ENCODE data around the gene ATOH8.

ATOH8 gene

DNA sequence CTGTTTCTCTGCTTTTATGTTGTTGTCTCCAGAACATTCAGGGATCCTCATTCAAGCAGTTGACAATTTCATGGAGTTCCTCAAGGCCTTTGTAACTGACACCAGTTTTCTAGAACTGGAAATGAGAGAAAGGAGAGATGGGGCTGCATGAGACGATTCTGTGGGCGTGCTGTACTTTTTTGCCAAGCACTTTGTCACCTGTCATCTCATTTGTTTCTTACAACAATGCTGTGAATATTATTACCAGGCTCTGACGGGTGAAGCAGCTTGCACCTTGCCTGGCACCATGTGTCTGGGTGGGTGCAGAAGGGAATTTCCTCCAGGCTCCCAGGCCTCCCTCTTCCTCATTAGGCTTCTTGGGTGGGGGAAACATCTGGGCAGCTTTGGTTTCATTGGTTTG, 22.2 kb upstream of the ATOH8 start:
- Histone ChIP-seq H3K27ac (ENCODE audit: low read depth, low read length) (no peak overlapping the region), H3K18ac (ENCODE audit: low read length) (no peak overlapping the region)

DNA sequence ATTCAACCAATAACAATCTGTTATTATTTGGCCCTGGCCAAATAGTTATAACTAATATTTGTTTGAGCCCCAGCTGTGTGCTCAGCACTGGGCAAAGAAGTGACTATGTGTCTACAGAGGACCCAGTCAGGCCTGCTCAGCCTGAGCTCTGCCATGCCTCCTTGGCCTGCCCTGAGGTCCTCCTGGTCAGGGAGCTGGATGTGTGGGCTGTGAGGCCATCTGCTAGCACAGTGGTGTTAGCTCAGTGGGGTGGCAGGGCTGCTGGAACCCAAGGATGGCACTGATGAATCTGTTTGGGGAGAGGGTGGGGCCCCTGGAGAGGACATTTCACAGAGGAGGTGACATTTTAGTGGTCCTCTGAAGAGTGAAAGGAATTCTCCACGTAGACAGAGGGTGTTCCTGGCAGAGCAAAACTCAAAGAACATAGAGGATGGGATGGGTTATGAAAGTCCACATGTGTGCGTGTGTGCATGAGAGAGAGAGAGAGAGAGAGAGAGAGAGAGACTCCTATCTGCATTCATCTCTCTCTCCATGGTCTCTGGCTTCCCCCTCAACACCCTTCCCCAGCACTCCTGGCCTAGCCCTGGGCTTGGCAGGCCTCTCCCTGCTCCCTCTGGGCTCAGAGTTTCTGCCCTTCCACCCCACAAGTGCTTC, 21.2 kb upstream of the ATOH8 start:
- no peak overlapping the region for H3K4ac ChIP-seq (ENCODE audit: low read depth, low read length)

More for the DNA sequence above, 22.2 kb upstream of the ATOH8 start:
- DNase-seq: no peak
- WGBS (ENCODE audit: extremely low coverage, insufficient coverage, insufficient read length): no CpG with 5 or more reads among the region's 3 CpGs
- Histone ChIP-seq H3K79me1 (ENCODE audit: low read length) (no peaks in the 10 kb centered on the region), H3K9me3 (ENCODE audit: insufficient read depth, low read depth, low read length) (no peaks in the 10 kb centered on the region), H3K9ac (ENCODE audit: low read length) (no peak overlapping the region), H3K4me3 (ENCODE audit: low read depth, low read length) (no peak overlapping the region), H3K4ac (ENCODE audit: low read depth, low read length) (no peak overlapping the region), H2BK120ac (ENCODE audit: insufficient read depth, low read length, poor library complexity) (no peak overlapping the region), H3K36me3 (ENCODE audit: control insufficient read depth in 1 of 2, insufficient read depth in 2 of 2, low read length in 2 of 2) (no peaks in the 10 kb centered on the region), H2BK5ac (ENCODE audit: low read depth, low read length, poor library complexity) (no peak overlapping the region), H3K79me2 (ENCODE audit: control insufficient read depth, insufficient read depth, low read length, poor library complexity) (no peaks in the 10 kb centered on the region), H3K14ac (ENCODE audit: low read length) (no peak overlapping the region), H3K27me3 (ENCODE audit: insufficient read depth, low read length) (no peaks in the 10 kb centered on the region), H4K91ac (ENCODE audit: low read depth, low read length) (no peak overlapping the region), H3K4me1 (ENCODE audit: control insufficient read depth in 1 of 2, insufficient read depth in 2 of 2, low read length in 2 of 2) (no peaks in the 10 kb centered on the region), H3K4me2 (ENCODE audit: low read length) (no peak overlapping the region), H2AFZ (ENCODE audit: insufficient read depth, low read length, poor library complexity) (no peak overlapping the region), H4K8ac (ENCODE audit: low read depth, low read length) (no peak overlapping the region), H3K23ac (ENCODE audit: low read length) (no peak overlapping the region), H2AK5ac (ENCODE audit: low read length) (no peak overlapping the region), H4K12ac (ENCODE audit: low read depth, low read length) (no peak overlapping the region), H2BK12ac (ENCODE audit: low read length) (no peak overlapping the region)

DNA sequence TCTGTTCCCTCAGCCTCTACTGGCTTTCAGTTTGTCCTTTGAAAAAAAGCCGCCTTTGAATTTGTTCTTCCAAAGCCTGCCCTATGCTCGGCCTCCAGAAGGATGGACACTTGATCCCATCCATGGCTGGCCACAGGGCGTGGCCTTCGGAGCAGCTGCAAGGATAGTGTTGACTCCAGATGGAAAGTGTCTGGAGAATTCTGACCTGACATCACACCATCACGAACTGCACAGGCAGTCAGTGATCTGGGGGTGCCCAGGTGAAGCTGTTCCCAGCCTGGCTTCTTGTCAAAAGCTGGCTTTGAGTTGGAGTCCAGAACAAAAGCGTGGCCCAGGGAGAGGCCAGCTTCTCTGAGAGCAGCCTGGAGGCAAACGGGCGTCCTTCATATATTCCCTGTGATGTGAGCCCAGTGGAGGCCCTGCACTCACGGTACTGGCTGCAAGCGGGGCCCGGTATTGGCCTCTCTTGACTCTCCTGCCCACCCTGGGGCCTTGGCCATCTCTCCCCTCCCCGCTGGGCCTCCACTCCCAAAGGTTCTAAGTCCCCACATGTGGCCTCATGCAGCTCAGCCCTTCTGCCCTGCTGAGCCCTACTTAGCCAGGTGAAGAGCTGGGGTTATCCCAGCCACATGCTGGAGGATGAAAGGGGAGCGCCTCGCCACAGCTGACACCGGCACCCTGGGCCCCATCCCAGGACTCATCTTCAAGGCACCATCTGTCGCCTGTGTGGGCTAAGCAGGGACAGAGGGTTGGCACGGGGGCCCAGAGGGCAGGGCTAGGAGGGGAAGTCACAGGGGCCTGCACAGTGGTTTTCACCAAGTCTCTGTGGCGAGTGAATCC, 20.4 kb upstream of the ATOH8 start:
- H3K4me2 ChIP-seq (ENCODE audit: low read length): no peak overlapping the region
- H3K23ac ChIP-seq (ENCODE audit: low read length): no peak overlapping the region
- H3K36me3 ChIP-seq (ENCODE audit: control insufficient read depth in 1 of 2, insufficient read depth in 2 of 2, low read length in 2 of 2): no peaks in the 10 kb centered on the region
- H2AFZ ChIP-seq (ENCODE audit: insufficient read depth, low read length, poor library complexity): no peak overlapping the region
- no peak overlapping the region for H2AK5ac ChIP-seq (ENCODE audit: low read length)
- H3K79me2 ChIP-seq (ENCODE audit: control insufficient read depth, insufficient read depth, low read length, poor library complexity): no peaks in the 10 kb centered on the region
- H4K8ac ChIP-seq (ENCODE audit: low read depth, low read length): no peak overlapping the region
- DNase-seq: no peak
- no peaks in the 10 kb centered on the region for H3K9me3 ChIP-seq (ENCODE audit: insufficient read depth, low read depth, low read length)
- H4K12ac ChIP-seq (ENCODE audit: low read depth, low read length): no peak overlapping the region
- H3K27ac ChIP-seq (ENCODE audit: low read depth, low read length): no peak overlapping the region
- H2BK120ac ChIP-seq (ENCODE audit: insufficient read depth, low read length, poor library complexity): no peak overlapping the region
- no peaks in the 10 kb centered on the region for H3K27me3 ChIP-seq (ENCODE audit: insufficient read depth, low read length)
- H2BK5ac ChIP-seq (ENCODE audit: low read depth, low read length, poor library complexity): no peak overlapping the region
- no peaks in the 10 kb centered on the region for H3K4me1 ChIP-seq (ENCODE audit: control insufficient read depth in 1 of 2, insufficient read depth in 2 of 2, low read length in 2 of 2)
- H3K4ac ChIP-seq (ENCODE audit: low read depth, low read length): no peak overlapping the region
- no peak overlapping the region for H3K18ac ChIP-seq (ENCODE audit: low read length)
- H3K79me1 ChIP-seq (ENCODE audit: low read length): no peaks in the 10 kb centered on the region
- H2BK12ac ChIP-seq (ENCODE audit: low read length): no peak overlapping the region
- H3K9ac ChIP-seq (ENCODE audit: low read length): no peak overlapping the region
- no peak overlapping the region for H4K91ac ChIP-seq (ENCODE audit: low read depth, low read length)
- H3K14ac ChIP-seq (ENCODE audit: low read length): no peak overlapping the region
- no peak overlapping the region for H3K4me3 ChIP-seq (ENCODE audit: low read depth, low read length)
- WGBS (ENCODE audit: extremely low coverage, insufficient coverage, insufficient read length): no CpG with 5 or more reads among the region's 18 CpGs

More for the DNA sequence above, 21.2 kb upstream of the ATOH8 start:
- Histone ChIP-seq H3K23ac (ENCODE audit: low read length) (no peak overlapping the region), H3K79me2 (ENCODE audit: control insufficient read depth, insufficient read depth, low read length, poor library complexity) (no peaks in the 10 kb centered on the region), H3K18ac (ENCODE audit: low read length) (no peak overlapping the region), H2AK5ac (ENCODE audit: low read length) (no peak overlapping the region), H4K8ac (ENCODE audit: low read depth, low read length) (no peak overlapping the region), H3K27me3 (ENCODE audit: insufficient read depth, low read length) (no peaks in the 10 kb centered on the region), H4K12ac (ENCODE audit: low read depth, low read length) (no peak overlapping the region), H3K14ac (ENCODE audit: low read length) (no peak overlapping the region), H2AFZ (ENCODE audit: insufficient read depth, low read length, poor library complexity) (no peak overlapping the region), H4K91ac (ENCODE audit: low read depth, low read length) (no peak overlapping the region), H2BK12ac (ENCODE audit: low read length) (no peak overlapping the region), H3K27ac (ENCODE audit: low read depth, low read length) (no peak overlapping the region), H2BK5ac (ENCODE audit: low read depth, low read length, poor library complexity) (no peak overlapping the region), H2BK120ac (ENCODE audit: insufficient read depth, low read length, poor library complexity) (no peak overlapping the region), H3K4me1 (ENCODE audit: control insufficient read depth in 1 of 2, insufficient read depth in 2 of 2, low read length in 2 of 2) (no peaks in the 10 kb centered on the region), H3K79me1 (ENCODE audit: low read length) (no peaks in the 10 kb centered on the region), H3K36me3 (ENCODE audit: control insufficient read depth in 1 of 2, insufficient read depth in 2 of 2, low read length in 2 of 2) (no peaks in the 10 kb centered on the region), H3K9me3 (ENCODE audit: insufficient read depth, low read depth, low read length) (no peaks in the 10 kb centered on the region), H3K4me2 (ENCODE audit: low read length) (no peak overlapping the region), H3K9ac (ENCODE audit: low read length) (no peak overlapping the region), H3K4me3 (ENCODE audit: low read depth, low read length) (no peak overlapping the region)
- no peak for DNase-seq
- no CpG with 5 or more reads among the region's 2 CpGs for WGBS (ENCODE audit: extremely low coverage, insufficient coverage, insufficient read length)

DNA sequence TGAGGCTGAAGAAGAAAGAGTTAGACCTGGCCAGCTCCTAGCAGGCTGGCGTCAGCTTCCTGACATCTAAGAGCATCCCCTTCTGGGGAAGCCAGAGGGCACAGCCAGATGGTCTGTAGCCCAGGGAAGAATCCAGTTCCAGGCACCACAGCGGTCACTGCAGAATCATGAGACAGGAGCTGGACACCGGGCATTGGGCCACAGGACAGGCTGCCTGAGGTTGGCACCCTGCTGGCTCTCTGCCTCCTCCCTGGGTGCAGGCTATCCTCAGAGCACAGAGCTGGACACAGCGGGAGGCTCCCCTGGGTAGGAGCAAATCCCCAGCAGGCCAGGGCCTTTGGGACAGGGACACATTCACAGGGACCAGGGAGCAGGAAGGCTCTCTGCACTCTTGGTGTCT, 19.8 kb upstream of the ATOH8 start:
- Histone ChIP-seq H3K79me1 (ENCODE audit: low read length) (no peaks in the 10 kb centered on the region), H2AFZ (ENCODE audit: insufficient read depth, low read length, poor library complexity) (no peak overlapping the region), H4K12ac (ENCODE audit: low read depth, low read length) (no peak overlapping the region), H2BK12ac (ENCODE audit: low read length) (no peak overlapping the region), H3K9me3 (ENCODE audit: insufficient read depth, low read depth, low read length) (no peaks in the 10 kb centered on the region), H3K18ac (ENCODE audit: low read length) (no peak overlapping the region), H4K91ac (ENCODE audit: low read depth, low read length) (no peak overlapping the region), H3K79me2 (ENCODE audit: control insufficient read depth, insufficient read depth, low read length, poor library complexity) (no peaks in the 10 kb centered on the region), H4K8ac (ENCODE audit: low read depth, low read length) (no peak overlapping the region), H3K9ac (ENCODE audit: low read length) (no peak overlapping the region), H3K4me2 (ENCODE audit: low read length) (no peak overlapping the region), H3K23ac (ENCODE audit: low read length) (no peak overlapping the region), H3K36me3 (ENCODE audit: control insufficient read depth in 1 of 2, insufficient read depth in 2 of 2, low read length in 2 of 2) (no peaks in the 10 kb centered on the region), H3K27ac (ENCODE audit: low read depth, low read length) (no peak overlapping the region), H3K4me1 (ENCODE audit: control insufficient read depth in 1 of 2, insufficient read depth in 2 of 2, low read length in 2 of 2) (no peaks in the 10 kb centered on the region), H3K4me3 (ENCODE audit: low read depth, low read length) (no peak overlapping the region), H3K14ac (ENCODE audit: low read length) (no peak overlapping the region), H2BK5ac (ENCODE audit: low read depth, low read length, poor library complexity) (no peak overlapping the region), H3K27me3 (ENCODE audit: insufficient read depth, low read length) (no peaks in the 10 kb centered on the region), H3K4ac (ENCODE audit: low read depth, low read length) (no peak overlapping the region), H2BK120ac (ENCODE audit: insufficient read depth, low read length, poor library complexity) (no peak overlapping the region), H2AK5ac (ENCODE audit: low read length) (no peak overlapping the region)
- no peak for DNase-seq
- no CpG with 5 or more reads among the region's 4 CpGs for WGBS (ENCODE audit: extremely low coverage, insufficient coverage, insufficient read length)
